SU-DHL-6 (cell line): ENCODE measurements around the gene PDCD6IP.

Experiments used
- H2AFZ ChIP-seq: fragments of 200-600 bp; sonication (generic); 2 replicates; pipeline ENCODE4 v1.6.1; 2014; ENCODE audit warnings: low read depth, mild to moderate bottlenecking, moderate library complexity, mixed read lengths, antibody characterized with exemption, low read length; ENCODE audit not compliant: severe bottlenecking
- H3F3A ChIP-seq: fragments of 200-600 bp; shearing (Covaris generic); 2 replicates; pipeline ENCODE4 v1.6.0; 2016; ENCODE audit warnings: antibody characterized with exemption, mild to moderate bottlenecking; ENCODE audit not compliant: insufficient read depth
- H3K27ac ChIP-seq: fragments of 200-600 bp; sonication (generic); 2 replicates; pipeline ENCODE4 v1.5.1; 2016; ENCODE audit warnings: low read depth, mild to moderate bottlenecking, low read length, moderate library complexity, mixed read lengths
- H3K27me3 ChIP-seq: fragments of 200-600 bp; sonication (generic), shearing (Covaris generic); 2 replicates; pipeline ENCODE4 v1.6.0; 2014; ENCODE audit warnings: mild to moderate bottlenecking, low read length
- H3K36me3 ChIP-seq: fragments of 200-600 bp; sonication (generic); 2 replicates; pipeline ENCODE4 v1.6.1; 2014; ENCODE audit warnings: mild to moderate bottlenecking, low read length, mixed read lengths
- H3K4me2 ChIP-seq: fragments of 300-600, 200-600 bp; shearing (Covaris generic), sonication (generic); 2 replicates; pipeline ENCODE4 v1.6.0; 2014; ENCODE audit warnings: low read length, low read depth, mild to moderate bottlenecking; ENCODE audit not compliant: poor library complexity, severe bottlenecking
- H3K4me3 ChIP-seq: fragments of 200-600 bp; sonication (generic); 2 replicates; pipeline ENCODE4 v1.5.1; 2014; ENCODE audit warnings: antibody characterized with exemption, low read length, mild to moderate bottlenecking, mixed read lengths; ENCODE audit not compliant: insufficient read depth, poor library complexity, severe bottlenecking
- H3K79me2 ChIP-seq: fragments of 200-600 bp; sonication (generic); 2 replicates; pipeline ENCODE4 v1.6.1; 2014; ENCODE audit warnings: mild to moderate bottlenecking, low read length, moderate library complexity; ENCODE audit not compliant: insufficient read depth
- H3K9ac ChIP-seq: fragments of 200-600 bp; sonication (generic); 2 replicates; pipeline ENCODE4 v1.7.0; 2014; ENCODE audit warnings: mild to moderate bottlenecking, low read length
- H3K9me2 ChIP-seq: fragments of 200-600 bp; sonication (generic); replicated peaks from 2 replicates; pipeline ENCODE4 v1.6.1; 2014; ENCODE audit warnings: low read length; ENCODE audit not compliant: insufficient read depth
- H3K9me3 ChIP-seq: fragments of 200-600 bp; sonication (generic); 2 replicates; pipeline ENCODE4 v1.6.1; 2014; ENCODE audit warnings: low read length, mixed read lengths; ENCODE audit not compliant: insufficient read depth
- H4K20me1 ChIP-seq: fragments of 200-600 bp; sonication (generic); 2 replicates; pipeline ENCODE4 v1.6.1; 2014; ENCODE audit warnings: low read depth, mild to moderate bottlenecking, antibody characterized with exemption, low read length, moderate library complexity, mixed read lengths
- CTCF ChIP-seq: fragments of 200-600 bp; sonication (generic); IDR thresholded peaks from one replicate; pipeline ENCODE4 v1.5.1; 2017; ENCODE audit warnings: antibody characterized with exemption, mild to moderate bottlenecking, low read length, moderate library complexity; ENCODE audit not compliant: insufficient read depth, poor library complexity, severe bottlenecking
- EZH2phosphoT487 ChIP-seq: fragments of 200-600 bp; sonication (generic), shearing (Covaris generic); conservative IDR thresholded peaks from 2 replicates; pipeline ENCODE4 v1.6.1; 2018; ENCODE audit warnings: mild to moderate bottlenecking, antibody characterized with exemption, low read length, moderate library complexity, mixed read lengths

PDCD6IP gene

GRCh38 chr3:33908250-33908851 lies 109.9 kb downstream of the PDCD6IP start:
- no peaks in the 10 kb centered on the region for H3K9me3 ChIP-seq
- H3F3A ChIP-seq = no peaks in the 10 kb centered on the region
- H3K36me3 ChIP-seq = no peaks in the 10 kb centered on the region
- H3K9ac ChIP-seq = no peak overlapping the region
- TF ChIP-seq EZH2phosphoT487 (no peak), CTCF (no peak)
- no peaks in the 10 kb centered on the region for H3K79me2 ChIP-seq
- H3K27ac ChIP-seq = no peak overlapping the region
- H3K9me2 ChIP-seq = no peaks in the 10 kb centered on the region
- no peak overlapping the region for H3K4me3 ChIP-seq
- no peak overlapping the region for H2AFZ ChIP-seq
- H4K20me1 ChIP-seq = no peaks in the 10 kb centered on the region
- H3K27me3 ChIP-seq = no peaks in the 10 kb centered on the region
- H3K4me2 ChIP-seq = no peak overlapping the region

- H3F3A ChIP-seq = no peaks in the 10 kb centered on the region
- H3K27me3 ChIP-seq = no peaks in the 10 kb centered on the region
- H3K9me2 ChIP-seq = no peaks in the 10 kb centered on the region
- no peaks in the 10 kb centered on the region for H3K9me3 ChIP-seq
- no peaks in the 10 kb centered on the region for H3K36me3 ChIP-seq
- H3K4me2 ChIP-seq = no peak overlapping the region
- TF ChIP-seq EZH2phosphoT487 = no peak
- TF ChIP-seq CTCF = no peak
- no peak overlapping the region for H3K27ac ChIP-seq
- no peak overlapping the region for H3K9ac ChIP-seq
- no peak overlapping the region for H2AFZ ChIP-seq
- H3K79me2 ChIP-seq = no peaks in the 10 kb centered on the region
- no peaks in the 10 kb centered on the region for H4K20me1 ChIP-seq
- H3K4me3 ChIP-seq = no peak overlapping the region
Measured at GRCh38 chr3:33909547-33909946, 111.1 kb downstream of the PDCD6IP start.

GRCh38 chr3:33910031-33910430 lies 111.6 kb downstream of the PDCD6IP start:
- TF ChIP-seq CTCF (no peak), EZH2phosphoT487 (no peak)
- H3K9me3 ChIP-seq = no peaks in the 10 kb centered on the region
- H3K79me2 ChIP-seq = no peaks in the 10 kb centered on the region
- no peaks in the 10 kb centered on the region for H3K27me3 ChIP-seq
- H4K20me1 ChIP-seq = no peaks in the 10 kb centered on the region
- no peak overlapping the region for H3K9ac ChIP-seq
- H3K36me3 ChIP-seq = no peaks in the 10 kb centered on the region
- H3K9me2 ChIP-seq = no peaks in the 10 kb centered on the region
- no peak overlapping the region for H3K4me3 ChIP-seq
- no peak overlapping the region for H2AFZ ChIP-seq
- H3K4me2 ChIP-seq = no peak overlapping the region
- no peaks in the 10 kb centered on the region for H3F3A ChIP-seq
- no peak overlapping the region for H3K27ac ChIP-seq
